GM12801 (cell line): ENCODE data around the gene SLC13A1.

Source experiments
- CTCF ChIP-seq: IDR thresholded peaks from one replicate; pipeline ENCODE4 v1.5.1; 2011; ENCODE audit warnings: control low read depth; ENCODE audit not compliant: insufficient read length; ENCODE audit errors: extremely low read depth

The SLC13A1 gene

DNA sequence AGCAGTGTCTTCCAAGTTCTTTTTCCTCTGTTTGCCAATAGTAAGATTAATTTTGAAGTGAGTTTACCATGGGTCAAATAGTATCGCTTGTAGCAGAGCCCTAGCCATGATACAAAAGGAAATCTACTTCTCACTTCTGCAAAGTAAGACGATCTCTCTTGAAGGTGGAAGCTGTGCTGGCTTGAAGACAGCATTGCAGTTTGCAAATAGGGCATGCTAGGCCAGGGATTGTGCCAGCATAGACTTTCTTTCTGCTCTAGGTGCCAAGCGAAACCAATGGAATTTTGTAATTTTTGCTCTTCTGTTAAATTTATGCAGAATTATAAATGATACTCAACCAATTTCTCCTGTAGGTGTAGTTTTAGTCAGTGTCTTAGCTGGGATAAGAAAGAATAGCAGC is 74.5 kb downstream of the SLC13A1 start:
- no peak for TF ChIP-seq CTCF

GRCh38 chr7:123122916-123123315 is 76.9 kb downstream of the SLC13A1 start:
- no peak for TF ChIP-seq CTCF

GRCh38 chr7:123120286-123120685 is 79.5 kb downstream of the SLC13A1 start:
- no peak for TF ChIP-seq CTCF

DNA sequence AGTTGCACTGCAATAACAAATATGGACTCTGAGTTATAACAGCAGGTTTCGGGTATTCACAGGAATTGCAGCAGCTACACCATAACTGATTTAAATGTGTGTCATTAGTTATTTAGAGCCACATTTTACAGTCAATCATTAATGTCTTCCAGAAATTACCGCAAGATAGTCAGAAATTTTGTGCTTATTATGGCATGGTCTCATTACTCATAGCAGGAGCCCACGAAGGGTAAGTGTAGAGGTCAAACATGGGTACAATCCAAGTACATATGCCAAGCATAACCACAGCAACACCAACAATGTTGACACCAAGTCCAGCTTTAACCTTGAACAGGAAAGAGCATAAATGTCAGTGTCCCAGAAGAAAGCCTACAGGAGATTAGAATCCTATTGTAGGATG is 84.4 kb downstream of the SLC13A1 start:
- TF ChIP-seq CTCF: no peak

- no peak for TF ChIP-seq CTCF
These were observed 85.5 kb downstream of the SLC13A1 start for GRCh38 chr7:123114288-123114687.

GRCh38 chr7:123112833-123113232 is 86.9 kb downstream of the SLC13A1 start:
- no peak for TF ChIP-seq CTCF

DNA sequence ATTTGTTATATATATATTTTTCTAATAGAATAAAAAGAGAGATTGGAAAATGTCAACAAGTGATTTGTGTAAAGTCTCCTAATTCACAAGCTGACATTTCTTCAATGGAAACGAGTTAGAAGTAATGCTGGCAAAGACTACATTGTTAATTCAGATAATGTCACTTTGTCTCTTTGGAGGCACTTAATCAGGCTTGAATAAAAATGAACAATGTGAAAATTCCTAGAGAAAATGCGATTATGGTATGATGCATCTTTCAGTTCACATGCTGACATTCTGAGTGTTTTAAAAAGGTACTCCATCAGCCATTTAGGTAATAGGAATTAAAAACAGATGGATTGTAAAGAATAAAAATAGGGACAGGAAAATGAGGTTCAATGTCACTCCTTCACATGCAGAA is 100.1 kb downstream of the SLC13A1 start:
- no peak for TF ChIP-seq CTCF

GRCh38 chr7:123096976-123097375 is 102.8 kb downstream of the SLC13A1 start:
- no peak for TF ChIP-seq CTCF
